Measurements from ENCODE around the gene CDC14B. TPM values are rescaled to one million over a fixed set of nuclear protein-coding genes. Genes with fewer than 3 reads are reported as not detected.

CDC14B gene
- total and polyA plus RNA-seq, 4 donors = 12.8 to 37.9 (median 25.4) TPM

GRCh38 chr9:96566498-96567202, 53.0 kb downstream of the CDC14B start:
- DNase-seq (peak; percentile 90 to 93), ATAC-seq (ENCODE audit: low FRiP score) (peak; percentile 93)
- peaks cover 0 to 3% of the 10 kb centered on the region in 2 donors for H3K4me1 ChIP-seq (ENCODE audit: control insufficient read depth in 1 of 2, insufficient read depth in 2 of 2, low read length in 2 of 2)
- intact Hi-C loops (cut with DNase I) = loop anchor here (2.0 to 10.0 kb wide), 6 partner anchors 46 to 149 kb away; partner anchors contain the start of genes PRXL2C (in 2 of the 2), ZNF367 (in 2 of the 2) and HABP4 (in 1 of the 2)
- no peaks in the 10 kb centered on the region for H3K27me3 ChIP-seq (ENCODE audit: control insufficient read depth in 1 of 2, insufficient read depth in 2 of 2, low read length in 1 of 2)
- no peaks in the 10 kb centered on the region for H3K9me3 ChIP-seq (ENCODE audit: control insufficient read depth, low read length)
- H3K27ac ChIP-seq (ENCODE audit: low read depth in 1 of 2, low read length in 2 of 2) = peak overlapping the region; percentile 84 to 93
- WGBS, 2 donors = 0% methylated on average over 24 to 59 of the region's 59 CpGs
- H3K36me3 ChIP-seq (ENCODE audit: control insufficient read depth in 1 of 2, insufficient read depth in 2 of 2, low read length in 1 of 2) = no peaks in the 10 kb centered on the region
- peak overlapping the region; percentile 90 to 92 for H3K4me3 ChIP-seq (ENCODE audit: low read length in 2 of 2)

GRCh38 chr9:96565671-96566497, 53.8 kb downstream of the CDC14B start:
- 3% methylated on average over 8 of the region's 8 CpGs for WGBS, 2 donors
- no peak for DNase-seq
- peak overlapping the region; percentile 77 to 84 for H3K27ac ChIP-seq (ENCODE audit: low read depth in 1 of 2, low read length in 2 of 2)
- H3K4me3 ChIP-seq (ENCODE audit: low read length in 2 of 2) = peak overlapping the region; percentile 90 to 92
- H3K4me1 ChIP-seq (ENCODE audit: control insufficient read depth in 1 of 2, insufficient read depth in 2 of 2, low read length in 2 of 2) = peaks cover 0 to 3% of the 10 kb centered on the region in 2 donors
- H3K27me3 ChIP-seq (ENCODE audit: control insufficient read depth in 1 of 2, insufficient read depth in 2 of 2, low read length in 1 of 2) = no peaks in the 10 kb centered on the region
- intact Hi-C loops (cut with DNase I) = loop anchor here (2.0 to 10.0 kb wide), 6 partner anchors 46 to 149 kb away; partner anchors contain the start of genes PRXL2C (in 2 of the 2), ZNF367 (in 2 of the 2) and HABP4 (in 1 of the 2)
- no peaks in the 10 kb centered on the region for H3K36me3 ChIP-seq (ENCODE audit: control insufficient read depth in 1 of 2, insufficient read depth in 2 of 2, low read length in 1 of 2)
- ATAC-seq (ENCODE audit: low FRiP score) = peak; percentile 72
- no peaks in the 10 kb centered on the region for H3K9me3 ChIP-seq (ENCODE audit: control insufficient read depth, low read length)

- no peaks in the 10 kb centered on the region for H3K36me3 ChIP-seq (ENCODE audit: control insufficient read depth in 1 of 2, insufficient read depth in 2 of 2, low read length in 1 of 2)
- peaks cover 0 to 8% of the 10 kb centered on the region in 2 donors for H3K4me1 ChIP-seq (ENCODE audit: control insufficient read depth in 1 of 2, insufficient read depth in 2 of 2, low read length in 2 of 2)
- no peaks in the 10 kb centered on the region for H3K27me3 ChIP-seq (ENCODE audit: control insufficient read depth in 1 of 2, insufficient read depth in 2 of 2, low read length in 1 of 2)
- no peak overlapping the region for H3K4me3 ChIP-seq (ENCODE audit: low read length in 2 of 2)
- DNase-seq = no peak
- no peak overlapping the region for H3K27ac ChIP-seq (ENCODE audit: low read depth in 1 of 2, low read length in 2 of 2)
- no peak for ATAC-seq (ENCODE audit: low FRiP score)
- WGBS, 2 donors = 67 to 68% methylated on average over 4 of the region's 4 CpGs
- H3K9me3 ChIP-seq (ENCODE audit: control insufficient read depth, low read length) = no peaks in the 10 kb centered on the region
- intact Hi-C loops (cut with DNase I) = loop anchor here in 1 of 2 donors (10.0 kb wide), 2 partner anchors 79 to 91 kb away; partner anchors contain the start of gene PRXL2C
These were observed 55.4 kb downstream of the CDC14B start for GRCh38 chr9:96564217-96564616.

GRCh38 chr9:96559339-96559943, 60.2 kb downstream of the CDC14B start:
- peaks cover 4 to 8% of the 10 kb centered on the region in 2 donors for H3K4me1 ChIP-seq (ENCODE audit: control insufficient read depth in 1 of 2, insufficient read depth in 2 of 2, low read length in 2 of 2)
- no peaks in the 10 kb centered on the region for H3K27me3 ChIP-seq (ENCODE audit: control insufficient read depth in 1 of 2, insufficient read depth in 2 of 2, low read length in 1 of 2)
- 11 to 18% methylated on average over 6 of the region's 6 CpGs for WGBS, 2 donors
- DNase-seq (no peak), ATAC-seq (ENCODE audit: low FRiP score) (peak; percentile 62)
- no peaks in the 10 kb centered on the region for H3K9me3 ChIP-seq (ENCODE audit: control insufficient read depth, low read length)
- intact Hi-C loops (cut with DNase I) = loop anchor here (5.0 kb wide), 1 partner anchor 37 kb away; no protein-coding TSS in a partner anchor
- no peak overlapping the region for H3K4me3 ChIP-seq (ENCODE audit: low read length in 2 of 2)
- peak overlapping the region in 1 of 2 donors; percentile 9 for H3K27ac ChIP-seq (ENCODE audit: low read depth in 1 of 2, low read length in 2 of 2)
- H3K36me3 ChIP-seq (ENCODE audit: control insufficient read depth in 1 of 2, insufficient read depth in 2 of 2, low read length in 1 of 2) = no peaks in the 10 kb centered on the region

GRCh38 chr9:96557921-96558320, 61.7 kb downstream of the CDC14B start:
- H3K4me1 ChIP-seq (ENCODE audit: control insufficient read depth in 1 of 2, insufficient read depth in 2 of 2, low read length in 2 of 2) = peaks cover 4 to 5% of the 10 kb centered on the region in 2 donors
- 94 to 95% methylated on average over 1 of the region's 1 CpG for WGBS, 2 donors
- ATAC-seq (ENCODE audit: low FRiP score) (no peak), DNase-seq (no peak)
- H3K27me3 ChIP-seq (ENCODE audit: control insufficient read depth in 1 of 2, insufficient read depth in 2 of 2, low read length in 1 of 2) = no peaks in the 10 kb centered on the region
- H3K9me3 ChIP-seq (ENCODE audit: control insufficient read depth, low read length) = no peaks in the 10 kb centered on the region
- H3K27ac ChIP-seq (ENCODE audit: low read depth in 1 of 2, low read length in 2 of 2) = peak overlapping the region in 1 of 2 donors; percentile 32
- no peak overlapping the region for H3K4me3 ChIP-seq (ENCODE audit: low read length in 2 of 2)
- no peaks in the 10 kb centered on the region for H3K36me3 ChIP-seq (ENCODE audit: control insufficient read depth in 1 of 2, insufficient read depth in 2 of 2, low read length in 1 of 2)
- intact Hi-C loops (cut with DNase I) = loop anchor here (5.0 kb wide), 1 partner anchor 36 kb away; no protein-coding TSS in a partner anchor

- Histone ChIP-seq H3K27me3 (ENCODE audit: control insufficient read depth in 1 of 2, insufficient read depth in 2 of 2, low read length in 1 of 2) (no peaks in the 10 kb centered on the region), H3K4me3 (ENCODE audit: low read length in 2 of 2) (no peak overlapping the region), H3K36me3 (ENCODE audit: control insufficient read depth in 1 of 2, insufficient read depth in 2 of 2, low read length in 1 of 2) (no peaks in the 10 kb centered on the region), H3K27ac (ENCODE audit: low read depth in 1 of 2, low read length in 2 of 2) (peak overlapping the region; percentile 57 to 60), H3K4me1 (ENCODE audit: control insufficient read depth in 1 of 2, insufficient read depth in 2 of 2, low read length in 2 of 2) (peaks cover 5% of the 10 kb centered on the region in 2 donors), H3K9me3 (ENCODE audit: control insufficient read depth, low read length) (no peaks in the 10 kb centered on the region)
- intact Hi-C loops (cut with DNase I) = loop anchor here (5.0 kb wide), 1 partner anchor 35 kb away; no protein-coding TSS in a partner anchor
- DNase-seq (peak in 1 of 2 donors; percentile 67), ATAC-seq (ENCODE audit: low FRiP score) (peak; percentile 70)
- 28 to 37% methylated on average over 15 of the region's 15 CpGs for WGBS, 2 donors
These were observed 62.8 kb downstream of the CDC14B start for GRCh38 chr9:96556701-96557461.

- ATAC-seq (ENCODE audit: low FRiP score) = no peak
- Histone ChIP-seq H3K4me1 (ENCODE audit: control insufficient read depth in 1 of 2, insufficient read depth in 2 of 2, low read length in 2 of 2) (peaks cover 5% of the 10 kb centered on the region in 2 donors), H3K27me3 (ENCODE audit: control insufficient read depth in 1 of 2, insufficient read depth in 2 of 2, low read length in 1 of 2) (no peaks in the 10 kb centered on the region), H3K36me3 (ENCODE audit: control insufficient read depth in 1 of 2, insufficient read depth in 2 of 2, low read length in 1 of 2) (peaks cover 0 to 1% of the 10 kb centered on the region in 2 donors), H3K27ac (ENCODE audit: low read depth in 1 of 2, low read length in 2 of 2) (peak overlapping the region; percentile 17 to 33), H3K9me3 (ENCODE audit: control insufficient read depth, low read length) (no peaks in the 10 kb centered on the region), H3K4me3 (ENCODE audit: low read length in 2 of 2) (no peak overlapping the region)
- WGBS, 2 donors = 77 to 79% methylated on average over 11 of the region's 11 CpGs
- DNase-seq = no peak
- intact Hi-C loops (cut with DNase I) = loop anchor here (5.0 kb wide), 1 partner anchor 33 kb away; no protein-coding TSS in a partner anchor
These were observed 63.9 kb downstream of the CDC14B start for GRCh38 chr9:96555567-96556386.
